Inflammatory macrophage (primary cell): Measurements from ENCODE around the gene TMEM200B.
"Not testable (repeated sequence)": the region's sequence is repeated elsewhere in the genome, so short reads cannot be mapped to it uniquely, and the experiment has no call there.

Experiments
- DNase-seq, 2 donors: peaks; one replicate each; pipeline ENCODE4 v3.0.0-alpha.2; 2020 to 2022

Gene TMEM200B

DNA sequence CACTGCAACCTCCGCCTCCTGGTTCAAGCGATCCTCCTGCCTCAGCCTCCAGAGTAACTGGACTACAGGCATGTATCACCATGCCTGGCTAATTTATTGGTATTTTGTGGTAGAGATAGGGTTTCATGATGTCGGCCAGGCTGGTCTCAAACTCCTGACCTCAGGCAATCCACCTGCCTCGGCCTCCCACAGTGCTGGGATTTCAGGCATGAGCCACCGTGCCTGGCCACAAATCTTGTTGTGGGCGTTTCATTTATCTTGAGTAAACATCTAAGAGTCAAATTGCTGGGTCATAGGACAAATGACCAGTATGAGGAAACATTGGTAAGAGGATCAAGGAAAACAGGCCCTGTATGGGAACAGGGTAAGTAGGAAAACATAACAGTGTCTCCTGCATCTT, 17.9 kb downstream of the TMEM200B start:
- peak; percentile 11 to 34 for DNase-seq

- no peak for DNase-seq
Observed at GRCh38 chr1:29100487-29100886, 23.2 kb downstream of the TMEM200B start.

DNA sequence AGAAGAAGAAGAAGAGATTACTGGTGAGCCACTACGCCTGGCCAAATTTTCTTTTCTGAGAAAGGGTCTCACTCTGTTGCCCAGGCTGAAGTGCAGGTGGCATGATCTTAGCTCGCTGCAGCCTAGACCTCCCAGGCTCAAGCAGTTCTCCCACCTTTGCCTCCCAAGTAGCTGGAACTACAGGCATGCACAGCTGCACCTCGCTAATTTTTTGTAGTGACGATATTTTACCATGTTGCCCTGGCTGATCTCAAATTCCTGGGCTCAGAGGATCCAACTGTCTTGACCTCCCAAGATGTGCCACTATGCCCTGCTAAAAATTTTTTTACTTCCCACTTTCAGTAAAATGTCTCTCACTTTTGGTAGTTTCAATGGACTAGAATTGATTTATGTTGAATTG, 24.4 kb downstream of the TMEM200B start:
- no peak for DNase-seq

- no peak for DNase-seq
Observed at GRCh38 chr1:29096231-29096886, 27.3 kb downstream of the TMEM200B start.

- DNase-seq: no peak
Observed at GRCh38 chr1:29094954-29095353, 28.7 kb downstream of the TMEM200B start.

DNA sequence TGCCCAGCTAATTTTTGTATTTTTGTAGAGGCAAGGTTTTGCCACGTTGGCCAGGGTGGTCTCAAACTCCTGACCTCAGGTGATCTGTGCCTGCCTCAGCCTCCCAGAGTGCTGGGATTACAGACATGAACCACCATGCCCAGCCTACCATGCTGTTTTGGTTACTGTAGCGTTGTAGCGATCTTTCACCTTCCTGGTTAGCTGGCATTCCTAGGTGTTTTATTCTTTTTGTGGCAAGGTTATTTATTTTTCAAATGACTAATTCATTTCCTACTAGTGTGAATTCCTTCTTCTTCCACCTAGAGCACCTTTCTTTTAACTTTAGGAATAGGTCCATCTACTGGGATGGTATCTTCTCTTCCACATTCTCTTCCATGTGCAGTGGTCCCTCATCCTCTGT, 29.3 kb downstream of the TMEM200B start:
- no peak for DNase-seq

DNA sequence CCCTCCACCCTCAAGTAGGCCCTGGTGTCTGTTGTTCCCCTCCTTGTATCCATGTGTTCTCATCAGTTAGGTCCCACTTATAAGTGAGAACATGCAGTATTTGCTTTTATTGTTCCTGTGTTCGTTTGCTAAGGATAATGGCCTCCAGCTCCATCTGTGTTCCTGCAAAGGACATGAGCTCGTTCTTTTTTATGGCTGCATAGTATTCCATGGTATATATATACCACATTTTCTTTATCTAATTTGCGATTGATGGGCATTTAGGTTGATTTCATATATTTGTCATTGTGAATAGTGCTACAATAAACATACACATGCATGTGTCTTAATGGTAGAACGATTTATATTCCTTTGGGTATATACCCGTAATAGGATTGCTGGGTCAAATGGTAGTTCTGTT, 31.0 kb downstream of the TMEM200B start:
- not testable (repeated sequence) for DNase-seq

GRCh38 chr1:29090937-29091618, 32.6 kb downstream of the TMEM200B start:
- no peak for DNase-seq

DNA sequence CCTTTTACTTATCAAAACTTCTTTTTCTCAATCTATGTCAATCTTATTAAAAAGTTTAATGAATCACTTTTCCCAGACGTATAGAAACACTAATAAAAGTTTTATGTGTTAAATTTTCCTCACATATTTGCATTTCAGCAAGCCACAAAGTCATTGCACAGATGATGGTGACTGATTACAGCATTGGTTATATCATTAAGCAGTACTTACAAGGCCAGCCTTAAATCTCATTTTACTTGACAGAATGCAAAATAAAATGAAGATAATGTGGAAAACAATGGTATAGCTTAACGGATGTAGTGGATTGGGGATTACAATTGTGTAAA, 39.5 kb downstream of the TMEM200B start:
- no peak for DNase-seq

GRCh38 chr1:29083317-29084195, 40.1 kb downstream of the TMEM200B start:
- DNase-seq: no peak

- no peak for DNase-seq
Observed at GRCh38 chr1:29082519-29082918, 41.2 kb downstream of the TMEM200B start.

- no peak for DNase-seq
Observed at GRCh38 chr1:29081201-29081600, 42.5 kb downstream of the TMEM200B start.

- DNase-seq: not testable (repeated sequence)
Observed at GRCh38 chr1:29079916-29080629, 43.6 kb downstream of the TMEM200B start.

DNA sequence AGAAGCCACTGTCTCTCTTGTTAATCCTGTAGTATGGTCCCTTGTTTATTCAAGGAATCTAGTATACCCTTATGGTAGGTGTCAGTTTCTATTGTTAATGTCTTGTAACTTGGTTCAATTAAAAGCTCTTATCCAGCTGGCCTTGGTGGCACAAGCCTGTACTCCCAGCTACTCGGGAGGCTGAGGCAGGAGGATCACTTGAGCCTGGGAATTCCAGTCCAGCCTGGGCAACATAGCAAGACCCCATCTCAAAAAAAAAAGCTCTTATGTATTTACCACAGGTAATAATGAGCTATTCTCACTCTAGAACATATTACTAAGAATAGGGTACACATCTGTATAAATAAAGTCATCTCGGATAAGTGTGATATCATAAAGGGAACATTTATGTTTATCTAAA, 46.5 kb downstream of the TMEM200B start:
- no peak for DNase-seq
